ENCODE data around the gene CCNY. TPM values are rescaled to one million over a fixed set of nuclear protein-coding genes. Genes with fewer than 3 reads are reported as not detected.

CCNY gene
- total RNA-seq: 17.3 and 27.2 TPM in 2 replicates

GRCh38 chr10:35336084-35336831 lies at the start of gene CCNY:
Gene CCNY, plus strand, starts transcription at chr10:35336509. Its CDS starts 545 bp downstream, at chr10:35337054.

DNA sequence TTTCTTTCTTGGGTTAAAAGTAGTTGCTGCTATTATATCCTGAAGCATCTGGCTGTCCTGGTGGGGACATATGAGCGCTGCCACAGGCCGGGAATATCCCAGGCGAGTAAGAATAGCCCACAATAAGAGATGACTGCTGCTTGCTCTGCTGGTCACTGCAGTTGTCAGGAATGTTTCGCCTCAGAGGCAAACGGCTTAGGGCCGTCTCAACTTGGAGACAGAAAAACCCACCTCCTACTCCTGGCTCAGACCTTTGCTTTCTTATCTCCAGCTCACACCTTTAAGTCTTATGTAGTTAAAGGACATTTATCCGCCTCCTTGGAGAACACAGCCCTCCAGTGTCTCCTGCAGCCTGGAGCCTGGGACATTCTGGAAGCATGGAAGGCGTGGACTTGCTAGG lies 268.9 kb downstream of the CCNY start, which contains the start of gene GJD4:
TSS of gene GJD4 (plus strand) at position 151 of the 400 bp plus-strand sequence. CDS start at position 378, 227 bp downstream.

Other genes starting within 250 kb of the CCNY start
- 13.5 and 17.7 TPM in 2 replicates for gene CUL2, start 246.2 kb upstream of the CCNY start, total RNA-seq
- gene CREM, start 209.7 kb upstream of the CCNY start, total RNA-seq: 16.9 and 21.7 TPM in 2 replicates